CD4-positive, alpha-beta T cell treated with Interleukin-12 subunit alpha and Interleukin-12 subunit beta, for 1 hour (primary cell): ENCODE measurements around the gene IGF1R.

ENCODE experiments used
- DNase-seq: peaks from one replicate; pipeline ENCODE4 v3.0.0-alpha.2; 2020

Gene IGF1R

GRCh38 chr15:98711810-98712209 is 63.5 kb downstream of the IGF1R start:
- no peak for DNase-seq

DNA sequence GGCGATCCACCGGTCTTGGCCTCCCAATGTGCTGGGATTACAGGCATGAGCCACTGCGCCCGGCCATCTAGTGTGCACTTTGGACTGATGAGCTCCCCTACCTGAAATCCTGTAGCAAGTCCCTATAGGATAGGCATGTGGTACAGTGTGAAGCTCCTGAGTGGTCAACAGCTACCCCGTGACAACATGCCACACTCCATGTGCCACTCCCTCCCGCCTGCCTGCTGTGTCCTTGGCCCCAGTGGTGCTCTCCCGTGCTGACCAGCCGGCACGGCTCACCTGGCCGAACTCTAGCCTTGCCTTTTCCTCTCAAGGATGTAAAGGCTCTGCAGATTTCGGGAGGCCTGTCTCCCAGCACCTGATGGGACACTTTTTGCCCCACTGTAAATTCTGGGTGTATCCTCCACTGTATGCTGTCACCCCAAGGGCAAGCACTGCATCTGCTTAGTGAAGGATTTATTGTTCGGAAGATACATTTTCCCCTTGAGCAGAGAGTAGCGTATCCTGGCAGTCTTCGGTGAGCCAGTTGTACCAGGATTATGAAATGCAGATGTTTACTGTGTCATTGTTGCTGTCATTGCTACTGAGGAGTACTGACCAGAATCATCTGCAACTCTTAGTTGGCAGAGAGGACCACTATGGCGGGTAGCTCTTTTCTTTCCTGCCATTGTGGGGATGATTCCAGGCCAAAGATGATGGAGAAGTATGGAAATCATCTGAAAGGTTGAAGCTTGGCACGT is 64.7 kb downstream of the IGF1R start:
- no peak for DNase-seq

- peak; percentile 3 for DNase-seq
Measured at GRCh38 chr15:98713585-98714001, 65.3 kb downstream of the IGF1R start.

- DNase-seq: no peak
Measured at GRCh38 chr15:98714922-98715321, 66.6 kb downstream of the IGF1R start.

DNA sequence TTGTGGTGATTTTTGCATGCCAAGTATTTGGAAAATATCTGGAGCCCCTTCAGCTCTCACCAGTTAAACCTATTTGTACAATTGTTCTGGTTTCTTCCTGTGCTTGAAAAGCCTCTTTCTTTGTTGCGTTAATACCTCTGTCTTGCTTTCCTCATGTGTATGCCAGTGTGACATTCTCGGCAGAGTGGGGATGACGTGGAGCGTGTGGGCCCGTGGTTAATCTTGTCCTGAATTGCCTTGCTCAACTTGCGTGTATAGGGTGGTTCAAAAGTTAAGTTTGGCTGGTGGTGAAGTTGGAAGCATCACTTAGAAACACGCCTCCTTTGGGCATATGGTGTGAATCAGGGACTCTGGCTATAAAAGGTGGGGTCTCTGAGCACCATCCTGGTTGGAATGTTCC is 67.1 kb downstream of the IGF1R start:
- DNase-seq: no peak

DNA sequence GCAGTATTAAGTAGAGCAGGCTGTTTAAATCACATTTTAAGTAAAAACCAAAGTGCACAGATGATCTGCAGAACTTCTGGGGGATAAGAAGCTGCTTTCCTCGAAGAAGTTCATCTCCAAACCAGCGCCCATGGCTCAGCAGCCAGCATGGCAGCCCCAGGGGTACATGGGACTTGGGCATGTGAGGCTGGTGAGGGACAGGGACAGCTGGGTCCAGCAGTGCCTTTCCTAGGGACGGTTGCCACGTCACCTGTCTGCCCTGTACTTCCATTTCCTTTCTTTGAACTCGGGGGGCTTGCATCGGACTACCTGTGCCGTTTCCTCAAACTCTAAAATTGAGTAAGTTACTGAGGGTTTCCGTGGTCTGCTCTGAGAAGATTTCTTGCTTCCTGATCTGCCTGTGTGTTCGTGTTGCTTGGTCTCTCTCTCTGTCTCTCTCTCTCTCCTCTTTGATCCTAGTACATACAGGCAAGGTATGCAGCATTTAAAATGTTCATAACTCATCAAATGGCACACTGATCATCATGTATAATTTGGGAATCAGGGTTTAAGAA is 67.6 kb downstream of the IGF1R start:
- DNase-seq: no peak

DNA sequence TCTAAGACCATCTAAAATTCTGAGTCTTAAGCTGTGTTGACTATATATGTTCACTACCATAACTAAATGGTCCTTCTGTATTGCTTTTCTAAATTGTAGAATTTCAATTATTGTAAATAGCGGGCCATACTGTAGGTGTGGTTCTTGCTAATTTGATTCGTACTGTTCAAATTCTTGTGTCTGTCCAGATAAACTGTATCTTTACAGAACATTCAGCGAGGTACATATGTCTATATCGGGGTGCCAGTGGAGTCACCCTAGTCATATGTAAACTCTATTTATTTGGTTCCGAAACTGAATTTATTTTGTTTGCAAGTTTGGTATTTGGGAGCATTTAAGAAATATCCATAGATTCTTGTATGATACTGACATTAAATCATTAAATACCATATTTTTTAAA is 69.0 kb downstream of the IGF1R start:
- no peak for DNase-seq

DNA sequence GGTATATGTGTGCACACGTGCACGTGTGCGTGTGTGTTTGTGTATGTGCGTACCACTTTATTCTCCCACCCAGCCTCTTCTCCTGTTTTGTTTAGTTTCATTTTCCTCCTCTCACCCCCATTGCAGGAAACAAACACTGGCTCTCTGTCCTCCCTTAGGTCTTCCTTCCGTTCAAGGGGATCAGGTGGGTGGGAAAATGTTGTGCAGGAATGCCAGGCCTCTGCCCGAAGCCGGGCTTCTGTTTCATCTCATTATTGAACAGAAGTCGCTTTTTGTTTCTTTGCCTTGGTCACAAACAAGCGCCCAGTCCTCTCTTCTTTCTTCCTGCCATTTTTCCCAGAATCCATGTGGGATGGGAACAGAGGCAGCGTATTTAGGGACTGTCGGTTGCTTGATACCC is 69.6 kb downstream of the IGF1R start:
- DNase-seq: no peak

- no peak for DNase-seq
Measured at GRCh38 chr15:98718426-98719136, 70.2 kb downstream of the IGF1R start.

- DNase-seq: no peak
Measured at GRCh38 chr15:98719137-98719740, 70.9 kb downstream of the IGF1R start.

DNA sequence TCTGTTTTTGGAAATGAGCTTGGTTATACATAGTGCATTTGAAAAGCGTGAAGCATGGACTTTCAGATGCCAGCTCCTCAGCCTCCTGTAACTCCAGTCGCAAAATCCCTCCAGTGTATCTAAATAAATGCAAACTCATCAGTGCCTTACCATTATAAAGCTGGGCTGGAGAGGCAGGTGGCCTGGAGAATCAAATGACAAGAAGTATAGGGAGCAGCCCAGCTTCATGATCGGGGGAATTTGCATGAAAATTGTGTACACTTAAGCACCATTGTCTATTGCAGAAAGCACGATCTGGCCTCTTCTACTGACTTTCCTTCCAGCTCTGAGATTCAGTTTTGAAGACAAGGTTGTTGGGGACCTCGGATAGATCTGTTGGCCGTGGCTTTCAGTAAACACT is 71.7 kb downstream of the IGF1R start:
- DNase-seq: no peak

DNA sequence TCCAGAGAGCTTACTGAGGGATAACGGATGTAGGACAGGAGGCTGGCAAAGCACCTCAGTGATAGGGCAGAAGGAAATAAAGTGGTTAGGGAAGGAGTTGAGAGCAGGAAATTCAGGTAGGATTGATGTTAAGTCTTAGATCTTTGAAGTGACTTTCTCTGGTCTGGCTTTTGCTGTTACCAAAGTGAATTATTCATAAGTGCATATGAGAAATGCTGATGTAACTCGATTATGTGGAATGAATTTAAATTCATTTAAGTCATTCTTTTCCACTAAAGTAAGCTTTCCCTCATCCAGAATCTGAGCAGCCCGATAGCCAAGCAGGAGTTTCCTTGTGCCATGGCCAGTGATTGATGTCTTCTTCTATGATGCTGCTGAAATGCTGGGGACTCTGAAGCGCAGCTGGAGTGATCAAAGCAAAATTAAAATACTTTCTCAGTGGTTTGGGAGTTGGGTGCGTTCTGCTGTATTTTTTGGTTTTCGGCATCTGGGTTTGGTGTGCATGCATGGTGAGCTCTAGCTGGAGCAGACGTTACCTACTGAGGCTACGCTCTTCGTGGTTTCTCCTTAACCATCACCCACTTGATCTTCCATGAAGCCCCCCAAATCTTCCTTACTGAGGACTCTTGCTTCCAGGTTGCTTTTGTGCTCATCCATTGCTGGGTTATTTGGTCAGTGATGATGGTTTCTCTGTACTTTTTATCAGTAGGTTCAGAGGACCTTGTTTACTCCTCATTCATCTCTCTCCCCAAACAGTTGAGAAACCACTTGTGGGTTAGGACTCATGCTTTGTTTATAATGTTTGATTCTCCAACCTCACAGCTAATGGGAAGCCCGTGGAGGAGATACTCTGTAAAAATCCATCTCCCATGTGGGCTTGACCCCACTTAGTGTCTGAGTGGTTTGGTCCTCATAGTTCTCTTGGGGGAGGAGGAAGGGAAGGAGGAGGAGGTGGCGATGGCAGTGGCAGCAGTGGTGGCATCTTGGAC is 72.5 kb downstream of the IGF1R start:
- DNase-seq: no peak

GRCh38 chr15:98722209-98722608 is 73.9 kb downstream of the IGF1R start:
- DNase-seq: no peak

- DNase-seq: no peak
Measured at GRCh38 chr15:98722645-98723044, 74.3 kb downstream of the IGF1R start.

DNA sequence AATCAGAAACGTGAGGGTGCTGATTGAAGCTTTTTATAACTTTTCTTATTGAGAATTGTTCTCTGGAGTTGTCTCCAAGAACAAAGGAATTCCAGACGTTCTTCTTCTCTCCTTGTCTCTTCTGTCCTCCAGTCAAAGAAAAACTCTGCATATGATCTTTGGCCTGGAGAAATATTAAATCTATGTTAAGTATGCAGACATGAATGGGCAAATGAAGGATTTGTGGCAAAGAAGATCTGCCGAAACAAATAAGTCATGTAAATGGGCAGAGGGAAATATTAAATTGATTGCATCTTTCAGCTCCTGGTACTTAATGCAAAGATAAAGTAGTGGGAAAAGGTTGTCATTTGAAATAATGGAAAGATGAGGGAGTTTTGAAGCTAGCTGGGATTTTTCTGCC is 74.9 kb downstream of the IGF1R start:
- no peak for DNase-seq

DNA sequence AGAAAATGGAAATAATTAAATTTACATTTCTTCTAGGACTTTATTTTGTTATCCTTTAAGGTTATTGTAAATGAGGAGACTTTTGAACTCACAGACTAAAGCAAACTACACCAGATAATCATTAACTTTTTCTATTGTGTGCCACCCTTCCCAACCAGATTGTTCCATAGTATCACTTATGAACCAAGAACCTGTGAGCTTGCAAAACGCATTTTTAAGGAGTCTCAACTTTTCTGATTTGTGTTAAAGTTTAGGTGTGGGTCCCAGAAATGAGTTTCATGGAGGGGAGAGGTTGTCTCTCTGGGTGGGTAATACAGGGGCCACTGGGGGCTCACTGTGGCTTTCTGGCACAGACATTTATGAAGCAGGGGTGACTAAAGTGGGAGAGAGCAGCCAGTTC is 75.7 kb downstream of the IGF1R start:
- DNase-seq: no peak

GRCh38 chr15:98724494-98724893 is 76.2 kb downstream of the IGF1R start:
- no peak for DNase-seq

DNA sequence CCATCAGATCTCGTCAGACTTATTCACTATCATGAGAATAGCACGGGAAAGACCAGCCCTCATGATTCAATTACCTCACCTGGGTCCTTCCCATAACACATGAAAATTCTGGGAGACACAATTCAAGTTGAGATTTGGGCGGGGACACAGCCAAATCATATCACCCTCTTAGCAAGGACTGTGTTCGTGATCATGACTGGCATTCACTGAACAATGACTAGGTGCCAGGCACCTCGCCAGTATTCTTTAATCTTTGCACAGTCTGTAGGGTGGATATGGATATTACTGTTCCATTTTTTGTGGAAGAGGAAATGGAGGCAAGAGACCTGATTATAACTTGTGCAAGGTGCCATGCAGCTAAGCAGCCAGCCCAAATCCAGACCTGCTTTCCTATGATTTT is 77.5 kb downstream of the IGF1R start:
- no peak for DNase-seq

GRCh38 chr15:98727115-98728040 is 79.0 kb downstream of the IGF1R start:
- DNase-seq: no peak

- no peak for DNase-seq
Measured at GRCh38 chr15:98728082-98728810, 79.9 kb downstream of the IGF1R start.

DNA sequence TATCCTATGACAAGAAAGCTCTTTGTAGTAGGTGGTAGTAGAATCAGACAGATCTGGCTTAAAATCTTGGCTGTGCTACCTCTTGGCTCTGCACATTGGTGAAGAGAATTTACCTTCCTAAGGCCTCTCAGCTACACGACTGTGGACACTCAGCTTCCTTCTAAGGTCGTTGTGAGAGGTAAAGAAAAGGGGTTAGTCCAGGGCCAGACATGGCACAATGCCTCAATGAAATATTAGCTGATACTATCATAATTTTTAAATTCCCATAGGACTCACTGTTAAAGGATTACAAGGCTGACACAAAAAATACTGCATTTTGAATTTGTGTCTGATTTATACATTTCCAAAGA is 80.4 kb downstream of the IGF1R start:
- DNase-seq: no peak
